ENCODE results near the gene GPR25.

Gene GPR25

GRCh38 chr1:200856716-200857357, 15.9 kb upstream of the GPR25 start:
- DNase-seq (ENCODE audit: low read depth in 1 of 2, low spot score in 1 of 2), result no peak
- peak overlapping the region; percentile 58 for H3K27ac ChIP-seq (replicated peaks)

GRCh38 chr1:200857804-200858203, 15.0 kb upstream of the GPR25 start:
- H3K27ac ChIP-seq (replicated peaks), result peak overlapping the region; percentile 58
- H3K4me3 ChIP-seq (replicated peaks; ENCODE audit: insufficient read depth, low read length), result no peak overlapping the region
- no peaks in the 10 kb centered on the region for H3K27me3 ChIP-seq (ENCODE audit: insufficient read depth, poor library complexity, severe bottlenecking)
- no peak for TF ChIP-seq REST (IDR thresholded peaks at IDR 0.05; ENCODE audit: insufficient replicate concordance, low read depth)
- TF ChIP-seq CTCF (IDR thresholded peaks at IDR 0.05; ENCODE audit: insufficient read depth, low read length), result no peak
- TF ChIP-seq SPI1 (IDR thresholded peaks at IDR 0.05; ENCODE audit: borderline replicate concordance, low read depth), result no peak
- DNase-seq (ENCODE audit: low read depth in 1 of 2, low spot score in 1 of 2), result peak; percentile 14 to 37

More at GRCh38 chr1:200856716-200857357, 15.9 kb upstream of the GPR25 start:
- H3K4me3 ChIP-seq (replicated peaks; ENCODE audit: insufficient read depth, low read length), result no peak overlapping the region
- TF ChIP-seq GABPA (IDR thresholded peaks at IDR 0.05; ENCODE audit: low read depth), result no peak
- no peak for TF ChIP-seq POLR2AphosphoS5 (IDR thresholded peaks at IDR 0.05; ENCODE audit: low read depth)
- no peak for TF ChIP-seq SPI1 (IDR thresholded peaks at IDR 0.05; ENCODE audit: borderline replicate concordance, low read depth)
- TF ChIP-seq REST (IDR thresholded peaks at IDR 0.05; ENCODE audit: insufficient replicate concordance, low read depth), result no peak
- no peak for TF ChIP-seq CTCF (IDR thresholded peaks at IDR 0.05; ENCODE audit: insufficient read depth, low read length)
- no peaks in the 10 kb centered on the region for H3K27me3 ChIP-seq (ENCODE audit: insufficient read depth, poor library complexity, severe bottlenecking)

- peak in 1 of 2 experiments; percentile 33 for DNase-seq (ENCODE audit: low read depth in 1 of 2, low spot score in 1 of 2)
- H3K27me3 ChIP-seq (ENCODE audit: insufficient read depth, poor library complexity, severe bottlenecking), result no peaks in the 10 kb centered on the region
- H3K27ac ChIP-seq (replicated peaks), result no peak overlapping the region
Measured at GRCh38 chr1:200861937-200862647, 10.7 kb upstream of the GPR25 start.

More at GRCh38 chr1:200861937-200862647, 10.7 kb upstream of the GPR25 start:
- H3K4me3 ChIP-seq (replicated peaks; ENCODE audit: insufficient read depth, low read length), result no peak overlapping the region
- TF ChIP-seq SPI1 (IDR thresholded peaks at IDR 0.05; ENCODE audit: borderline replicate concordance, low read depth), result peak; percentile 64
- TF ChIP-seq REST (IDR thresholded peaks at IDR 0.05; ENCODE audit: insufficient replicate concordance, low read depth), result no peak
- no peak for TF ChIP-seq GABPA (IDR thresholded peaks at IDR 0.05; ENCODE audit: low read depth)
- no peak for TF ChIP-seq POLR2AphosphoS5 (IDR thresholded peaks at IDR 0.05; ENCODE audit: low read depth)
- TF ChIP-seq CTCF (IDR thresholded peaks at IDR 0.05; ENCODE audit: insufficient read depth, low read length), result no peak

Measured in HL-60 (cell line).